ENCODE results near the gene TIMM21. TPM values are rescaled to one million over a fixed set of nuclear protein-coding genes. Genes with fewer than 3 reads are reported as not detected.

The TIMM21 gene
- total RNA-seq, 1 experiment from 2014 or later = 82.0 TPM

Other genes starting within 250 kb of the TIMM21 start
- gene FBXO15, start 689 bp upstream of the TIMM21 start, total RNA-seq (2021; ENCODE audit: unreplicated experiment) = 1.9 TPM
- gene CYB5A, start 143.4 kb downstream of the TIMM21 start, total RNA-seq (2021; ENCODE audit: unreplicated experiment) = 51.3 TPM
- gene C18orf63, start 167.3 kb downstream of the TIMM21 start, total RNA-seq (2021; ENCODE audit: unreplicated experiment) = not detected